ENCODE results near the gene PDCD1LG2. TPM values are rescaled to one million over a fixed set of nuclear protein-coding genes. Genes with fewer than 3 reads are reported as not detected.

Gene PDCD1LG2
- total RNA-seq, 2 experiments from 2014 or later = 1.5 to 3.2 TPM

- peaks cover 20% of the 10 kb centered on the region for H3K4me1 Mint-ChIP-seq
- H3K27me3 Mint-ChIP-seq = peaks cover 2% of the 10 kb centered on the region
- H3K36me3 Mint-ChIP-seq = no peaks in the 10 kb centered on the region
- CTCF ChIA-PET = interaction anchor here (1.1 to 1.2 kb wide), 2 partner anchors 36 to 155 kb away, joined by 3 read pairs; partner anchors contain the start of gene PLGRKT
- DNase-seq (no peak), ATAC-seq (no peak)
- no peak overlapping the region for H3K4me3 Mint-ChIP-seq
- H3K9me3 Mint-ChIP-seq (ENCODE audit: low read depth) = no peaks in the 10 kb centered on the region
- H3K27ac Mint-ChIP-seq = no peak overlapping the region
Measured at GRCh38 chr9:5592231-5592630, 81.9 kb downstream of the PDCD1LG2 start.

GRCh38 chr9:5592904-5593303 is 82.6 kb downstream of the PDCD1LG2 start:
- H3K4me1 Mint-ChIP-seq = peaks cover 15% of the 10 kb centered on the region
- peaks cover 2% of the 10 kb centered on the region for H3K27me3 Mint-ChIP-seq
- CTCF ChIA-PET = no interaction called here
- H3K4me3 Mint-ChIP-seq = no peak overlapping the region
- H3K36me3 Mint-ChIP-seq = no peaks in the 10 kb centered on the region
- DNase-seq = no peak
- H3K27ac Mint-ChIP-seq = no peak overlapping the region
- ATAC-seq = no peak
- H3K9me3 Mint-ChIP-seq (ENCODE audit: low read depth) = no peaks in the 10 kb centered on the region

- no peaks in the 10 kb centered on the region for H3K9me3 Mint-ChIP-seq (ENCODE audit: low read depth)
- H3K4me3 Mint-ChIP-seq = no peak overlapping the region
- H3K27ac Mint-ChIP-seq = no peak overlapping the region
- H3K4me1 Mint-ChIP-seq = peaks cover 19% of the 10 kb centered on the region
- no peak for ATAC-seq
- no peak for DNase-seq
- H3K27me3 Mint-ChIP-seq = peaks cover 2% of the 10 kb centered on the region
- CTCF ChIA-PET = interaction anchor here (1.2 kb wide), 1 partner anchor 152 kb away, joined by 4 read pairs; no protein-coding TSS in a partner anchor
- H3K36me3 Mint-ChIP-seq = no peaks in the 10 kb centered on the region
Measured at GRCh38 chr9:5593904-5594303, 83.6 kb downstream of the PDCD1LG2 start.

- H3K36me3 Mint-ChIP-seq = no peaks in the 10 kb centered on the region
- H3K27me3 Mint-ChIP-seq = peaks cover 2% of the 10 kb centered on the region
- H3K4me3 Mint-ChIP-seq = no peak overlapping the region
- no peak overlapping the region for H3K27ac Mint-ChIP-seq
- no peak for DNase-seq
- no peak for ATAC-seq
- peaks cover 18% of the 10 kb centered on the region for H3K4me1 Mint-ChIP-seq
- CTCF ChIA-PET = interaction anchor here (0.9 to 1.5 kb wide), 5 partner anchors 13 to 837 kb away, joined by 3 to 7 read pairs (median 4); partner anchors contain the start of gene CD274
- no peaks in the 10 kb centered on the region for H3K9me3 Mint-ChIP-seq (ENCODE audit: low read depth)
Measured at GRCh38 chr9:5596173-5596572, 85.8 kb downstream of the PDCD1LG2 start.

- no peaks in the 10 kb centered on the region for H3K27me3 Mint-ChIP-seq
- peaks cover 4% of the 10 kb centered on the region for H3K36me3 Mint-ChIP-seq
- CTCF ChIA-PET = interaction anchor here (0.6 to 3.3 kb wide), 8 partner anchors 8 to 159 kb away, joined by 3 to 20 read pairs (median 4); partner anchors contain the start of gene CD274
- ATAC-seq (peak; percentile 53), DNase-seq (no peak)
- H3K27ac Mint-ChIP-seq = peak overlapping the region; percentile 4
- H3K4me3 Mint-ChIP-seq = peak overlapping the region; percentile 37
- peaks cover 2% of the 10 kb centered on the region for H3K9me3 Mint-ChIP-seq (ENCODE audit: low read depth)
- peaks cover 15% of the 10 kb centered on the region for H3K4me1 Mint-ChIP-seq
Measured at GRCh38 chr9:5608298-5609225, 98.2 kb downstream of the PDCD1LG2 start.

GRCh38 chr9:5609226-5609596 is 98.9 kb downstream of the PDCD1LG2 start:
- H3K36me3 Mint-ChIP-seq = peaks cover 4% of the 10 kb centered on the region
- H3K9me3 Mint-ChIP-seq (ENCODE audit: low read depth) = peaks cover 2% of the 10 kb centered on the region
- peaks cover 16% of the 10 kb centered on the region for H3K4me1 Mint-ChIP-seq
- H3K27me3 Mint-ChIP-seq = no peaks in the 10 kb centered on the region
- DNase-seq = no peak
- ATAC-seq = no peak
- CTCF ChIA-PET = interaction anchor here (0.6 to 3.3 kb wide), 7 partner anchors 9 to 159 kb away, joined by 3 to 20 read pairs (median 4); partner anchors contain the start of gene CD274
- H3K4me3 Mint-ChIP-seq = peak overlapping the region; percentile 37
- no peak overlapping the region for H3K27ac Mint-ChIP-seq

- H3K4me1 Mint-ChIP-seq = peaks cover 22% of the 10 kb centered on the region
- no peak overlapping the region for H3K27ac Mint-ChIP-seq
- CTCF ChIA-PET = interaction anchor here (3.3 kb wide), 1 partner anchor 10 kb away, joined by 20 read pairs; no protein-coding TSS in a partner anchor
- ATAC-seq = no peak
- peaks cover 2% of the 10 kb centered on the region for H3K9me3 Mint-ChIP-seq (ENCODE audit: low read depth)
- DNase-seq = no peak
- H3K27me3 Mint-ChIP-seq = no peaks in the 10 kb centered on the region
- H3K4me3 Mint-ChIP-seq = no peak overlapping the region
- peaks cover 6% of the 10 kb centered on the region for H3K36me3 Mint-ChIP-seq
Measured at GRCh38 chr9:5610491-5610890, 100.2 kb downstream of the PDCD1LG2 start.

- DNase-seq (no peak), ATAC-seq (no peak)
- H3K4me1 Mint-ChIP-seq = peaks cover 22% of the 10 kb centered on the region
- no peak overlapping the region for H3K4me3 Mint-ChIP-seq
- CTCF ChIA-PET = interaction anchor here (1.0 kb wide), 1 partner anchor 11 kb away, joined by 7 read pairs; no protein-coding TSS in a partner anchor
- no peak overlapping the region for H3K27ac Mint-ChIP-seq
- H3K27me3 Mint-ChIP-seq = no peaks in the 10 kb centered on the region
- peaks cover 6% of the 10 kb centered on the region for H3K36me3 Mint-ChIP-seq
- peaks cover 2% of the 10 kb centered on the region for H3K9me3 Mint-ChIP-seq (ENCODE audit: low read depth)
Measured at GRCh38 chr9:5611321-5612184, 101.2 kb downstream of the PDCD1LG2 start.

- no peaks in the 10 kb centered on the region for H3K27me3 Mint-ChIP-seq
- H3K4me3 Mint-ChIP-seq = no peak overlapping the region
- H3K36me3 Mint-ChIP-seq = peaks cover 5% of the 10 kb centered on the region
Measured at GRCh38 chr9:5612185-5612530, 101.8 kb downstream of the PDCD1LG2 start.

GRCh38 chr9:5614192-5614591 is 103.9 kb downstream of the PDCD1LG2 start:
- Mint-ChIP-seq H3K27ac (no peak overlapping the region), H3K4me3 (no peak overlapping the region), H3K36me3 (peaks cover 10% of the 10 kb centered on the region), H3K4me1 (peaks cover 25% of the 10 kb centered on the region), H3K9me3 (ENCODE audit: low read depth) (no peaks in the 10 kb centered on the region), H3K27me3 (no peaks in the 10 kb centered on the region)
- CTCF ChIA-PET = interaction anchor here (0.9 kb wide), 1 partner anchor 19 kb away, joined by 3 read pairs; no protein-coding TSS in a partner anchor
- DNase-seq = no peak
- no peak for ATAC-seq

More at GRCh38 chr9:5612185-5612530, 101.8 kb downstream of the PDCD1LG2 start:
- H3K27ac Mint-ChIP-seq = no peak overlapping the region
- no peak for ATAC-seq
- no peaks in the 10 kb centered on the region for H3K9me3 Mint-ChIP-seq (ENCODE audit: low read depth)
- H3K4me1 Mint-ChIP-seq = peaks cover 22% of the 10 kb centered on the region
- DNase-seq = no peak
- CTCF ChIA-PET = interaction anchor here (1.0 kb wide), 1 partner anchor 12 kb away, joined by 7 read pairs; no protein-coding TSS in a partner anchor

- DNase-seq (no peak), ATAC-seq (no peak)
- Mint-ChIP-seq H3K36me3 (peaks cover 11% of the 10 kb centered on the region), H3K27me3 (no peaks in the 10 kb centered on the region), H3K27ac (no peak overlapping the region), H3K4me1 (peaks cover 22% of the 10 kb centered on the region), H3K9me3 (ENCODE audit: low read depth) (no peaks in the 10 kb centered on the region), H3K4me3 (no peak overlapping the region)
- CTCF ChIA-PET = interaction anchor here (0.9 kb wide), 1 partner anchor 20 kb away, joined by 3 read pairs; no protein-coding TSS in a partner anchor
Measured at GRCh38 chr9:5614985-5615384, 104.7 kb downstream of the PDCD1LG2 start.

GRCh38 chr9:5617749-5618148 is 107.4 kb downstream of the PDCD1LG2 start:
- ATAC-seq = peak; percentile 72

GRCh38 chr9:5620494-5620893 is 110.2 kb downstream of the PDCD1LG2 start:
- peaks cover 23% of the 10 kb centered on the region for H3K36me3 Mint-ChIP-seq
- DNase-seq (no peak), ATAC-seq (no peak)
- H3K9me3 Mint-ChIP-seq (ENCODE audit: low read depth) = no peaks in the 10 kb centered on the region
- no peak overlapping the region for H3K27ac Mint-ChIP-seq
- H3K4me1 Mint-ChIP-seq = peaks cover 29% of the 10 kb centered on the region
- CTCF ChIA-PET = interaction anchor here (0.7 to 3.5 kb wide), 4 partner anchors 12 to 20 kb away, joined by 3 to 15 read pairs (median 4); no protein-coding TSS in a partner anchor
- H3K4me3 Mint-ChIP-seq = no peak overlapping the region
- H3K27me3 Mint-ChIP-seq = no peaks in the 10 kb centered on the region

More at GRCh38 chr9:5617749-5618148, 107.4 kb downstream of the PDCD1LG2 start:
- CTCF ChIA-PET = no interaction called here
- Mint-ChIP-seq H3K4me3 (no peak overlapping the region), H3K27me3 (no peaks in the 10 kb centered on the region), H3K4me1 (peaks cover 24% of the 10 kb centered on the region), H3K9me3 (ENCODE audit: low read depth) (no peaks in the 10 kb centered on the region), H3K36me3 (peaks cover 18% of the 10 kb centered on the region), H3K27ac (peak overlapping the region; percentile 8)
- DNase-seq = no peak

Data from activated CD8-positive, alpha-beta memory T cell treated with anti-CD3 and anti-CD28 coated beads, Interleukin-2, amount 10 ng/mL, durations not matched to agents 7 days and 5 days (primary cell).